Measurements from ENCODE around the gene UBN1. TPM values are rescaled to one million over a fixed set of nuclear protein-coding genes. Genes with fewer than 3 reads are reported as not detected.

The UBN1 gene
- total RNA-seq (2022; extraction: Qiagen RNA extraction), result 20.4 to 29.4 TPM (median 28.1 TPM) in 5 replicates

GRCh38 chr16:4846901-4847773 lies at the start of gene UBN1, which contains the start of gene GLYR1:
TSS of gene UBN1 (plus strand) at chr16:4847481. CDS start at chr16:4852918, 5,437 bp downstream.
TSS of gene GLYR1 (minus strand) at chr16:4847288. CDS start at chr16:4847265, 23 bp downstream.

GRCh38 chr16:4801962-4802658 lies 45.2 kb upstream of the UBN1 start, which contains the start of gene ROGDI:
TSS of gene ROGDI (minus strand) at chr16:4802633. CDS start at chr16:4802571, 62 bp downstream.

Other genes starting within 250 kb of the UBN1 start
- gene UBALD1, start 232.6 kb upstream of the UBN1 start, total RNA-seq (2022; extraction: Qiagen RNA extraction), result 36.1 to 65.4 TPM (median 62.4 TPM) in 5 replicates
- gene MGRN1, start 222.7 kb upstream of the UBN1 start, total RNA-seq (2022; extraction: Qiagen RNA extraction), result 29.8 to 51.2 TPM (median 49.6 TPM) in 5 replicates
- gene NUDT16L1, start 153.9 kb upstream of the UBN1 start, total RNA-seq (2022; extraction: Qiagen RNA extraction), result 15.8 to 22.8 TPM (median 21.1 TPM) in 5 replicates
- 17.4 to 25.6 TPM (median 25.2 TPM) in 5 replicates for gene ANKS3, start 113.2 kb upstream of the UBN1 start, total RNA-seq (2022; extraction: Qiagen RNA extraction)
- gene DNAAF8, start 112.9 kb upstream of the UBN1 start, total RNA-seq (2022; extraction: Qiagen RNA extraction), result 0.83 to 1.4 TPM (median 1.1 TPM) in 5 replicates
- gene ZNF500, start 80.3 kb upstream of the UBN1 start, total RNA-seq (2022; extraction: Qiagen RNA extraction), result 6.6 to 8.9 TPM (median 8.8 TPM) in 5 replicates
- gene SEPTIN12, start 59.1 kb upstream of the UBN1 start, total RNA-seq (2022; extraction: Qiagen RNA extraction), result not detected in 5 replicates
- gene SMIM22, start 52.1 kb upstream of the UBN1 start, total RNA-seq (2022; extraction: Qiagen RNA extraction), result not detected in 5 replicates
- gene ROGDI, start 44.8 kb upstream of the UBN1 start, total RNA-seq (2022; extraction: Qiagen RNA extraction), result 9.3 to 17.5 TPM (median 15.5 TPM) in 5 replicates
- 33.8 to 43.3 TPM (median 40.1 TPM) in 5 replicates for gene GLYR1, start 193 bp upstream of the UBN1 start, total RNA-seq (2022; extraction: Qiagen RNA extraction)
- gene PPL, start 89.7 kb downstream of the UBN1 start, total RNA-seq (2022; extraction: Qiagen RNA extraction), result 4.2 to 7.5 TPM (median 6.4 TPM) in 5 replicates
- 0.01 to 0.06 TPM (median 0.03 TPM) in 5 replicates for gene SEC14L5, start 110.8 kb downstream of the UBN1 start, total RNA-seq (2022; extraction: Qiagen RNA extraction)
- 12.1 to 16.8 TPM (median 15.9 TPM) in 5 replicates for gene NAGPA, start 186.5 kb downstream of the UBN1 start, total RNA-seq (2022; extraction: Qiagen RNA extraction)
- not detected in 5 replicates for gene C16orf89, start 218.5 kb downstream of the UBN1 start, total RNA-seq (2022; extraction: Qiagen RNA extraction)
- gene ALG1, start 224.4 kb downstream of the UBN1 start, total RNA-seq (2022; extraction: Qiagen RNA extraction), result 30.8 to 38.6 TPM (median 36.4 TPM) in 5 replicates

Data from A549 treated with dexamethasone at 1 μM for 4 hours (cell line).